ENCODE data around the gene BIRC7. TPM values are rescaled to one million over a fixed set of nuclear protein-coding genes. Genes with fewer than 3 reads are reported as not detected.

The BIRC7 gene
- total RNA-seq, 1 experiment from 2014 or later = 0.17 TPM

GRCh38 chr20:63289311-63290135 is 53.8 kb downstream of the BIRC7 start:
- Mint-ChIP-seq H3K4me3 (no peak overlapping the region), H3K4me1 (peaks cover 4% of the 10 kb centered on the region; the same call in 1 of the 2 replicates), H3K9me3 (no peaks in the 10 kb centered on the region), H3K27me3 (ENCODE audit: low read depth) (no peaks in the 10 kb centered on the region), H3K27ac (no peak overlapping the region), H3K36me3 (peaks cover 12% of the 10 kb centered on the region)
- no peak for DNase-seq (ENCODE audit: low spot score)
- CTCF ChIA-PET = interaction anchor here (2.2 to 8.1 kb wide), 4 partner anchors 19 to 92 kb away, joined by 13 to 79 read pairs (median 44); partner anchors contain the start of gene NKAIN4
- POLR2A ChIA-PET = no interaction called here
- TF ChIP-seq, protein P1, sequence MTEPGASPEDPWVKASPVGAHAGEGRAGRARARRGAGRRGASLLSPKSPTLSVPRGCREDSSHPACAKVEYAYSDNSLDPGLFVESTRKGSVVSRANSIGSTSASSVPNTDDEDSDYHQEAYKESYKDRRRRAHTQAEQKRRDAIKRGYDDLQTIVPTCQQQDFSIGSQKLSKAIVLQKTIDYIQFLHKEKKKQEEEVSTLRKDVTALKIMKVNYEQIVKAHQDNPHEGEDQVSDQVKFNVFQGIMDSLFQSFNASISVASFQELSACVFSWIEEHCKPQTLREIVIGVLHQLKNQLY (CRISPR knock-in tag; IDR thresholded peaks at IDR 0.05) = no peak
- TF ChIP-seq ELF4 (CRISPR knock-in tag; IDR thresholded peaks at IDR 0.05; ENCODE audit: low read depth) = no peak
- no peak for TF ChIP-seq HMGA2 (CRISPR knock-in tag; IDR thresholded peaks at IDR 0.05)
- TF ChIP-seq, protein P2, sequence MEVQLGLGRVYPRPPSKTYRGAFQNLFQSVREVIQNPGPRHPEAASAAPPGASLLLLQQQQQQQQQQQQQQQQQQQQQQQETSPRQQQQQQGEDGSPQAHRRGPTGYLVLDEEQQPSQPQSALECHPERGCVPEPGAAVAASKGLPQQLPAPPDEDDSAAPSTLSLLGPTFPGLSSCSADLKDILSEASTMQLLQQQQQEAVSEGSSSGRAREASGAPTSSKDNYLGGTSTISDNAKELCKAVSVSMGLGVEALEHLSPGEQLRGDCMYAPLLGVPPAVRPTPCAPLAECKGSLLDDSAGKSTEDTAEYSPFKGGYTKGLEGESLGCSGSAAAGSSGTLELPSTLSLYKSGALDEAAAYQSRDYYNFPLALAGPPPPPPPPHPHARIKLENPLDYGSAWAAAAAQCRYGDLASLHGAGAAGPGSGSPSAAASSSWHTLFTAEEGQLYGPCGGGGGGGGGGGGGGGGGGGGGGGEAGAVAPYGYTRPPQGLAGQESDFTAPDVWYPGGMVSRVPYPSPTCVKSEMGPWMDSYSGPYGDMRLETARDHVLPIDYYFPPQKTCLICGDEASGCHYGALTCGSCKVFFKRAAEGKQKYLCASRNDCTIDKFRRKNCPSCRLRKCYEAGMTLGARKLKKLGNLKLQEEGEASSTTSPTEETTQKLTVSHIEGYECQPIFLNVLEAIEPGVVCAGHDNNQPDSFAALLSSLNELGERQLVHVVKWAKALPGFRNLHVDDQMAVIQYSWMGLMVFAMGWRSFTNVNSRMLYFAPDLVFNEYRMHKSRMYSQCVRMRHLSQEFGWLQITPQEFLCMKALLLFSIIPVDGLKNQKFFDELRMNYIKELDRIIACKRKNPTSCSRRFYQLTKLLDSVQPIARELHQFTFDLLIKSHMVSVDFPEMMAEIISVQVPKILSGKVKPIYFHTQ (CRISPR knock-in tag; IDR thresholded peaks at IDR 0.05) = no peak
- TF ChIP-seq, protein P3, sequence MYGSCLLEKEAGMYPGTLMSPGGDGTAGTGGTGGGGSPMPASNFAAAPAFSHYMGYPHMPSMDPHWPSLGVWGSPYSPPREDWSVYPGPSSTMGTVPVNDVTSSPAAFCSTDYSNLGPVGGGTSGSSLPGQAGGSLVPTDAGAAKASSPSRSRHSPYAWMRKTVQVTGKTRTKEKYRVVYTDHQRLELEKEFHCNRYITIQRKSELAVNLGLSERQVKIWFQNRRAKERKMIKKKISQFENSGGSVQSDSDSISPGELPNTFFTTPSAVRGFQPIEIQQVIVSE (CRISPR knock-in tag; IDR thresholded peaks at IDR 0.05; ENCODE audit: borderline replicate concordance) = no peak
- no peak for TF ChIP-seq CBFB (CRISPR knock-in tag; IDR thresholded peaks at IDR 0.05; ENCODE audit: low read depth)
- TF ChIP-seq JUN (CRISPR knock-in tag; IDR thresholded peaks at IDR 0.05) = no peak
- no peak for TF ChIP-seq USF2 (CRISPR knock-in tag; IDR thresholded peaks at IDR 0.05)
- TF ChIP-seq, protein P4, sequence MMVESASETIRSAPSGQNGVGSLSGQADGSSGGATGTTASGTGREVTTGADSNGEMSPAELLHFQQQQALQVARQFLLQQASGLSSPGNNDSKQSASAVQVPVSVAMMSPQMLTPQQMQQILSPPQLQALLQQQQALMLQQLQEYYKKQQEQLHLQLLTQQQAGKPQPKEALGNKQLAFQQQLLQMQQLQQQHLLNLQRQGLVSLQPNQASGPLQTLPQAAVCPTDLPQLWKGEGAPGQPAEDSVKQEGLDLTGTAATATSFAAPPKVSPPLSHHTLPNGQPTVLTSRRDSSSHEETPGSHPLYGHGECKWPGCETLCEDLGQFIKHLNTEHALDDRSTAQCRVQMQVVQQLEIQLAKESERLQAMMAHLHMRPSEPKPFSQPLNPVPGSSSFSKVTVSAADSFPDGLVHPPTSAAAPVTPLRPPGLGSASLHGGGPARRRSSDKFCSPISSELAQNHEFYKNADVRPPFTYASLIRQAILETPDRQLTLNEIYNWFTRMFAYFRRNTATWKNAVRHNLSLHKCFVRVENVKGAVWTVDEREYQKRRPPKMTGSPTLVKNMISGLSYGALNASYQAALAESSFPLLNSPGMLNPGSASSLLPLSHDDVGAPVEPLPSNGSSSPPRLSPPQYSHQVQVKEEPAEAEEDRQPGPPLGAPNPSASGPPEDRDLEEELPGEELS (CRISPR knock-in tag; IDR thresholded peaks at IDR 0.05) = no peak
- no peak for TF ChIP-seq TCF7 (CRISPR knock-in tag; IDR thresholded peaks at IDR 0.05; ENCODE audit: low read depth)
- TF ChIP-seq ZNF232 (CRISPR knock-in tag; IDR thresholded peaks at IDR 0.05) = no peak
- TF ChIP-seq ETV6 (CRISPR knock-in tag; IDR thresholded peaks at IDR 0.05) = no peak
- TF ChIP-seq TP53 (CRISPR knock-in tag; IDR thresholded peaks at IDR 0.05) = no peak
- no peak for TF ChIP-seq ZNF416 (CRISPR knock-in tag; IDR thresholded peaks at IDR 0.05)
- no peak for TF ChIP-seq KAT7 (CRISPR knock-in tag; IDR thresholded peaks at IDR 0.05; ENCODE audit: borderline replicate concordance)
- TF ChIP-seq ZNF671 (CRISPR knock-in tag; IDR thresholded peaks at IDR 0.05) = no peak
- TF ChIP-seq ZNF396 (CRISPR knock-in tag; IDR thresholded peaks at IDR 0.05; ENCODE audit: borderline replicate concordance) = no peak
- no peak for TF ChIP-seq FOXJ3 (CRISPR knock-in tag; IDR thresholded peaks at IDR 0.05; ENCODE audit: borderline replicate concordance)
- TF ChIP-seq NR1H2 (CRISPR knock-in tag; IDR thresholded peaks at IDR 0.05) = no peak
- no peak for ATAC-seq

Small RNA genes lying within 50 kb of the gene (microRNA-seq; reads per million reads assigned to microRNA genes)
- not detected for gene MIR3196 (ENCODE audit: borderline number of aligned reads)
- 3.1 reads per million for gene MIR4326 (ENCODE audit: borderline number of aligned reads)

Other genes with a start within 250 kb of the BIRC7 start
- 0.57 to 1.3 TPM (median 0.66 TPM) in 3 replicates for gene BHLHE23, start 228.9 kb upstream of the BIRC7 start, total RNA-seq (2021)
- 50.2 to 61.3 TPM (median 51.3 TPM) in 3 replicates for gene YTHDF1, start 19.8 kb upstream of the BIRC7 start, total RNA-seq (2021)
- 7.2 to 11.0 TPM (median 9.6 TPM) in 3 replicates for gene NKAIN4, start 18.6 kb downstream of the BIRC7 start, total RNA-seq (2021)
- gene ARFGAP1, start 36.9 kb downstream of the BIRC7 start, total RNA-seq (2021) = 115 to 207 TPM (median 121 TPM) in 3 replicates
- 0.55 to 1.3 TPM (median 1.1 TPM) in 3 replicates for gene COL20A1, start 57.3 kb downstream of the BIRC7 start, total RNA-seq (2021)
- 2.5 to 5.7 TPM (median 4.8 TPM) in 3 replicates for gene CHRNA4, start 125.4 kb downstream of the BIRC7 start, total RNA-seq (2021)
- gene KCNQ2, start 236.8 kb downstream of the BIRC7 start, total RNA-seq (2021) = 99.8 to 112 TPM (median 108 TPM) in 3 replicates

Measured in WTC11 (cell line).